HG02623 (cell line): ENCODE results near the gene DSG2.
A peak's percentile ranks its signal among the peaks of the same experiment; 100 is the strongest.
"Not testable (repeated sequence)": the region's sequence is repeated elsewhere in the genome, so short reads cannot be mapped to it uniquely, and the experiment has no call there.

Experiments used
- ATAC-seq: cut with Tn5 transposase; IDR thresholded peaks from one replicate; pipeline ENCODE4 v1.9.1; 2021; ENCODE audit warnings: moderate library complexity; ENCODE audit not compliant: unreplicated experiment

The DSG2 gene

DNA sequence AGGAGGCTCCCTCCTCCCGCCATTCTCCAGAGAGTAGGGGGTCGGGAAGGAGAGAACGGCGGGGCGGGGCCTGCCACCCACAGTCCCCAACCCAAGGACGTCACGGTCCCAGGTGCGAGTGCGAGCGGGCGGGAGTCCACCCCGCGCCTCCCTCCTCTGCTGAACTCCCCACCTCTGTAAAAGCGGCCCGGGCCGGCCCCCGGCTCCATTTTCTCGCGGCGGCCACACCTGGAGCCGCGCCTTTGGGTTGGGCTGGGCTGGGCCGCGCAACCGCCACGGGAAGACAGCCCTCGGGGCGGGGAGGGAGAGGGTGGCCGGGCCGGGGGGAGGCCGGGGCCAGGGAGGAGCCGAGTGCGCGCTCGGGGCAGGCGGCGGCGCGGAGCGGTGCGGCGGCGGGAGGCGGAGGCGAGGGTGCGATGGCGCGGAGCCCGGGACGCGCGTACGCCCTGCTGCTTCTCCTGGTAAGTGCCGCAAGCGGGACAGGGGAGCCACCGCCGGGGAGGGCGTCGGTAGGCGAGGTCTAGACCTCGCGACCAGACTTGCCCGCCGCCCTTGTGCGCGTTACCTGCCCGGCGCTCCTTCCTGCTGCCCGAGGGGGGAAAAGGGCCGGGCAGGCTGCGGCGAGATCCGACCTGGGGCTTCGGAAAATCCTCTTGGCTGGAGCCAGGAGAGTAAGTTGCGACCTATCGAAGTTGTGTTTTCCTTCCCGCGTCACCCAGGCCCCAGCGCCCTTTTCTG lies at the start of gene DSG2:
Gene DSG2, plus strand, starts transcription at position 342 of the 738 bp plus-strand sequence. Its CDS starts 75 bp downstream, at position 417.
- ATAC-seq = peak; percentile 39

DNA sequence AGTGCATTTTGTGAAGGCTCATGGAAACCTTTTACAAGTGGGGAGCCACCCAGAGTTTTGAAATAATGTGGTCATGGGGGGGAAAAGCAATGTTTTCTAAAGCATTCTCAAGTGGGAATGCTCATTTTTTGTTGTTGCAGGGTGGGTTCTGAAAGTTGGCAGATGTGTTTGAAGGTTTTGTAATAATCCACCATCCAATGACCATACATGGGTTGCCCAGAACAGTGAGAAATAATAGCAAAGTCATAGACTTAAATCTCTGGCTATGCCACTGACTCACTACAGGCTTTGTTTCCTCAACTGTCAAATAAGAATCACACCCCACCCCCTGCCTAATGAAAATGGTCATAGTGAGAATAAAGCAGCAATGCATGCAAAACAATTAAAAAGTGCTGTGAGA lies 47.6 kb upstream of the DSG2 start:
- no peak for ATAC-seq

DNA sequence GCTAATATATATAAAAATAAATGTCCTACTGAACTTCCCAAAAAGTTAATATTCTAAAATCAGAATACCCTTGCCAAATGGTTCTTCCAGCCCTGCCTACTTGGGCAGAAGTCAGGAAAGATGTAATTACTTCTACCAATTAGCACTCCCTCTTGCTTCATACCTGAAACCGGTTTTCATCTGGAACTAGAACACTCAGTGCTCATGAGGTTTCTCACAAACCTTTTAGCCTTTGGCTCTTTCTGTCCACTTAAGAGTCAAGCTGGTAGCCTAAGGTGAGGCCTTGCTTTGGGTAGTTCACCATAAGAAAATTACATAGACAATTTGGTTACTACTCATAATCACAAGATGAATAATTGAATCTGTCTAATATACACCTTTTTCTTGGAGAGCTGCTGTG lies 46.4 kb upstream of the DSG2 start:
- no peak for ATAC-seq

DNA sequence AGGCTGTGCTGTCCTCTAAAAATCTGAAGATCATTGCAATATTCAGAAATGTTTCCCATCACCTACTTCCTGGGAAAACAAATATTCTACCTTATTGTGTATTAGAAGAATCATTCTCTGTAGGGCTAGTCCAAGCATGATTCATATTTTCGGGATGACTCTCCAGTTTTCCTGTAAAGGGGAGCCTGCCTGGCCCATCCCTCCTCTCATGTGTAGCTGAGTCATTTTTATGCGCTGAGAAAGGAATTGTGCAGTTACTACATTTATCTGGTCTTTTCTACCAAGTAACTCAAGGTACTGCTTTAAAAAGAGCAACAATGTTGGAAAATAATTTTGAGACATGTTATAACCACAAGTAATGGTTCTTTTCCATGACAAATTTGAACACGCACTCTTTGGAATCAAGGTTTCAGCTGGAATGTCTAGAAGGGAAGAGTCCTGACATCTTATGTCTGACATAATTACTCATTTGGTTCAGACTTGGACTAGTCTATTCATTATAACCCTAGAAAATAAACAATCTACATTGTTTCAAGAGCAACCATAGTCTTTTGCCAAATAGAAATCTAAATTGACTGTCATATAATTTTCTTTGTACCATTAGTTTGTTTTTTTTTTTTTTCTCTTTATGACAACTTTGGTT lies 43.8 kb upstream of the DSG2 start:
- no peak for ATAC-seq

DNA sequence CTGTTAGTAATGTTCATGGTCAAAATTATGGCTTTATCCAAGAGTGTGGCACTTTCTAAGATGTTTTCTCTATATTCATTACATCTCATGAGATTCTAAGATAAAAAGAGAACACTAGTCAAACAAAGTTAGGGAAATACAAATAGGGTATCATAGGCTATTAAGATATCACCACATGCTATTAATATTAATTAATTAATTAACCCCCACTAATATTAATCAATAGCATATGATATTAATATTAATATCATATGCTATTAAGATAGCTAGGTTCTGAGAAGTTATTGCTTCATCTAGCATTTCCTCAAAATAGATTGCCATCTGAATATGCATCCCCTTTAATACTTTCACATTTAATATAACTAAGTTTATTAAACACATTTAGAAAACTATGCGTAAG lies 28.3 kb upstream of the DSG2 start:
- no peak for ATAC-seq

DNA sequence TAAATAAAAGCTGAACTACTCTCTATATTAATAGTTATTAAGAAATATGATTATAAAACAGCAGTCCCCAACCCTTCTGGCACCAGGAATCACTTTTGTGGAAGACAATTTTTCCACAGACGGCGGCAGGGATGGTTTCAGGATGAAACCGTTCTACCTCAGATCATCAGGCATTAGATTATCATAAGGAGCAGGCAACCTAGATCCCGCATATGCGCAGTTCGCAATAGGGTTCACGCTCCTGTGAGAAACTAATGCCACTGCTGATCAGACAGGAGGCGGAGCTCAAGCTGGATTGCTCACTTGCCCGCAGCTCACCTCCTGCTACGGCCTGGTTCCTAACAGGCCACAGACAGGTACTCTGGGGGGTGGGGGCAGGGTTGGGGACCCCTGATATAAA lies 19.3 kb upstream of the DSG2 start:
- no peak for ATAC-seq

DNA sequence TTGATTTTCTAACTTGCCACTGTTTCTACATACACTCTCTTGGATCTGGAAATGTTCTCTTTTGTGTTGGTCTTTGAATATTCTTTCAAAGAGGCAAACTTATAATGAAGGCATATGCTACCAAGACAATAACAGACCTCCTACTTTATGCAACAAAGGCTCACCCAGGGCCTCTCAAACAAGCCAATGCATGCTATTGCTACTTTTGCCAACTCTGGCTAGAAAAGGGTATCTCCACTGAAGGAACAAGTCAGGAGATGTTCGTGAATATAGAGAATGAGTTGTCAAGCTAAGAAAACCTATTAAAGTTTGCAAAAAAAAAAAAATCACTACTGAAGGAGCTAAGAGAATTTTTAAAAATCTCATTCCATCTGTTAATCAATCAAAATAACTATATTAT lies 15.9 kb upstream of the DSG2 start:
- ATAC-seq = no peak

DNA sequence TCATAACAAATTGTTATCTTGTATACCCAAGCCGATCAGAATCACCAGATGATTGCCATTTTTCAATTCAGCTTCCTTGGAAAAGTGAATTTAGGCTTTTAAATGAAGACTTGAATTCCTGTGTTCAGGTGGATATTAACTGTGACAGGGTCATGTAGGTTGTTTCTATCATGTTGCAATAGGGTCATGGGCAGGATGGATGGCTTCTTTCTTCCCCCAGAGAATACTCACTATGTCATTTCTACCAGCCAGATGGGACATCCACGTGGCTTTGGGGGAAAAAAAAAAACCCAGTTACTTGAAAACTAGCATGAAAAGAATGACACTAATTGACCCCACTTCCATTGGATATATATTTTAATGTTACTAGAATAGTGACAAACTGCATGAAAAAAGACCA lies 14.6 kb upstream of the DSG2 start:
- no peak for ATAC-seq

DNA sequence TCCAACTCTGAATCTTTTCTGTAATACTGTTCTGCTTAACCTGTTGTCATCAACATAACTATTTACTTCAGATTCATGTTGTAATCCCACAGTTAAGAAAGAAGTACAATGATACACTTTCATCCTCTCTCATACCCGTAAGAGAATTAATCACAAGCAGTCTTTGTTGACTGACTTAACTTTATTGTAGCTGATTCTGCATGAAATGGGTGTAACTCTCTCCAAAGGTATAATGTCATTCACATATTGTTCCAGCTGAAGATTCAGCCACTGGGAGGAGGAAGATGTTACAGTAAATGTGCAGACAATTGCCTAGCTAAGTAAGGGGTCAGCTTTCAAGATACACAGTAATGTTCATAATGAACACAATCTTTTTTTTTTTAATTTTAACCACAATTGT lies 13.5 kb upstream of the DSG2 start:
- no peak for ATAC-seq

DNA sequence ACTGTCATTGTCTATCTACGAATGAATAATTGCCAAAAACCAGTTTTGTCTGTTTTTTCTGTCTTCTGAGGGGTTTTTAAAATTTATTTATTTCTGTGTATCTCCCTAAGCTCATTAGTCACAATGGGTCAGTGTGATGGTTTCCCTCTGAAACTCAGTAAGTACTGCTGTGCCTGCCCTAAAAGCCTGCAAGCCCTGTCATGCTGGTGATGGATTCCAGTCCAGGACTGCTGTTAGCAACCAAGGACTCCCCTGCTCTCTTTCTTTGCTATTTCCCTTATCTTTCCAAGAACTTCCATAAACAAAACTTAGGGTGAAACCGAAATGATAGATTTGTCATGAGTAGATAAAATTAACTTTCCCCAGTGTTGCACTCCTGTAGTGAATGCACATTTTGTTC lies 11.8 kb upstream of the DSG2 start:
- no peak for ATAC-seq

DNA sequence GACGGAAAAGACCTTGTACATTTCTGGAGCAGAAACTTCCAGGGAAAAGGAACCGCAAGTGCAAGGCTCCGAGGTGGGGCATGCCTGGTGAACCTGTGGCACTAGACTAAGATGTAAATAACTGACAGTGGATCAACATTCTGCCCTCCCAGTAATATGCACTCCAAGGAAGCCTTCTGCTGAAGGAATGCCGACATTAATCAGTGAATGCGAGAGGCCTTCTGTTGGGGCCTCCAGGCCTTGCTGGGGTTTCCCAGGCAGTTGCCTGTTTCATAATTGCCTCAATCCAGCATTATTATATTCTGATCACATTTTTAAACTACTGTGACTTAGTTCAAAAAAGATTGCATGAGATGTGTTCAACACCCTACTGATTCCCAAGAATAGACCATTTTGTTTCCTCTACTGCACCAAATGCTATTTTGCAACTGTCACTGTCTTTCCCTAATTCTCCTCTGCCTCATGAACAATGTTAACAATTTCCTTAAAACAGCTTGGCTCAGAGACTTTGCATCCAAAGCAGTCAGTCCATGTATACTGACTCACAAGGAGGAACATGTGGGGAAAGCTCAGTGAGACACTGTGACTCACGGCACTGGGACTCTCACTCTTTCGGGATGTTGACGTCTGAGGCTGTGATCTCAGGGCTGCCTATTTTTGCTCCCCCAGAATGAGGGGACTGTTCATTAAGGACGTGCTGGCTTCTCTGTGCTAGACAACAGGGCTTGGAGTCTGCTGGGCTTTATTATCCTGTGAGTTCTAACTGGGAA lies 10.5 kb upstream of the DSG2 start:
- ATAC-seq = no peak

DNA sequence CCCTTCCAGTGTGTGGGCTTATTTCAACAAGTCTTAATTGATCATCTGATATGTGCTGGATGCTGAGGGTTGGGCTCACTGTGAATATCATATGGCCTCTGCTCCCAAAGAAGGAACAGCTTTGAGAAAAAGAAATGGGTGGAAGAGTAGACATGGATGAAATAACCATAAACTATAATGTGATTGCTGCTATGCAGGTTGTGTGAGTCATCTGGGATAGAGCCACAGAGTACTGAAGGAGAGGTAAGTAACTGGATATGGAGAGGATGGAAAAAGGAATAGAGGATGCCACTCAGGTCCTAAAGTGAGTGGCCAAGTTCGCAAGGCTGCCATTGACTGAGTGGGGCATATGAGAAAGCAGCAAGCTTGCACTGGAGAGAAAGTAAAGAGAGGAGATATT lies 8.7 kb upstream of the DSG2 start:
- ATAC-seq = no peak

DNA sequence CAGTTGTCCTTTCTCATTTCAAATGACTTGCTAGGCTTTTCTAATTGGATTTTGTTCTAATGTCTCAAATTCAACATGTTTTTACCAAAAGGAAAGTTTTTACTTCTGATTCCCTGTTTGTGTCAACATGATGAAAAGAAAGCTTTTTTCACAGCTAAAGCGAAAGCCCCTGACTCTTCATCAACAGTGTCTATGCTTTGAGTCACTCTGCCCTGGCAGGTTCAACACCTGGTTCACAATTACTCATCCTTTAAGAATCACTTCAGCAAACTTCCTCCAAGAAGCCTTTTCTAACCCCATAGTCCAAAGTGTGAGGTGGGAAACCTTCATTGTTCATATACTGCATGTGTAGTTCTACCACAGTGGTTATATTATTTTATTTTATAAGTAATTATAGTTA lies 7.6 kb upstream of the DSG2 start:
- ATAC-seq = peak; percentile 74

DNA sequence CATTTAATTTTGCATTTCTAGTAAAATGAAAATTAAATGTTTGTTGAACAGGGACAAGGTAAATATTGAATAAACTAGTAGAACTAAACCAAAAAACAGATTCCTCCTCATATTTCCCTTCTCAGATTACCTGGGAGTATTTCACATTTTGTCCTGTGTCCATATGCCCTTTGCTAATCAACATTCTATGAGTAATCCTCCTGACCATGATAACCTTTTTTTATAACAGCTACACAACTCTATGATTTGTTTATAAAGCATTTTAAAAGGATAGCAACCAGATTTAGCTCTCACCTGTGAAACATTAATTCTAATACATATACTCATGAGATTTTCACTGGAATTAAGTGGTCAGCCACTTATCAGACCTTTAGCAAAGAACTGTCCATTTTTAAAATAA lies 7.1 kb upstream of the DSG2 start:
- ATAC-seq = no peak

DNA sequence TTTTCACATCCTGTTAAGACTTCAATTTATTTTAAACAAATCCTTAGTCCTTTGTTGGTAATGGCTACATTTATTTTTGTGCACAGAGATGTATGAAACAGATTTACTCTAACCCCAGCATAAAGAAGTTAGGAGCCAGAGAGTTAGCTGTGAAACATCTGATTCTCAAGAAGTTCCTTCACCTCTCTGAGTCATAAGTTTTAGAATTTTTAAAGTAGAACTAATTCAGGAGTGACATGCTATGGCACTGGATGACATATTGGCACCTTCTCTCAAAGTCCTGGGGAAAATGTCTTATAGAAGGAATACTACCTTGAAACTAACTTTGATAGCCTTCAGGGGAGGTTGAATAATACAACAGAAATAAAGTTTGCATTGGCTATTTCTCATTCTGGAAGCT lies 6.4 kb upstream of the DSG2 start:
- no peak for ATAC-seq

DNA sequence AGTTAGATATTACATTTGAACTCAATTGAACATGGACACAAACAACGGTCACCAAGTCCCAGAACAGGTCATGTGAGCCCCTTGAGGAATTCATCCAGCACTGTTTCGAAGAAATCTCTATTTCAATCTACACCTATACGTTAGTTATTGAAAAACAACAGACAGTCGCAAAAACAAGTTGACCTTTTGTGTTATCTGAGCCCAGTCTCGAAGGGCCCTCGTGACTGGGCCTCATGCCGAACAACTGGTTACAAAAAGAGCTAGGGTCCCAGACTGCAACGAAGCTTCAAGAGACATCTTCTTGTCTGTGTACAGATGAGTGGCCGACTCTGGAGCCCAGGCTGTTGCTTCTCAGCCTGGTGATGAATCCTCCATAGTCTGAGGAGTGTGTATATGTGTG lies 5.3 kb upstream of the DSG2 start:
- ATAC-seq = no peak

DNA sequence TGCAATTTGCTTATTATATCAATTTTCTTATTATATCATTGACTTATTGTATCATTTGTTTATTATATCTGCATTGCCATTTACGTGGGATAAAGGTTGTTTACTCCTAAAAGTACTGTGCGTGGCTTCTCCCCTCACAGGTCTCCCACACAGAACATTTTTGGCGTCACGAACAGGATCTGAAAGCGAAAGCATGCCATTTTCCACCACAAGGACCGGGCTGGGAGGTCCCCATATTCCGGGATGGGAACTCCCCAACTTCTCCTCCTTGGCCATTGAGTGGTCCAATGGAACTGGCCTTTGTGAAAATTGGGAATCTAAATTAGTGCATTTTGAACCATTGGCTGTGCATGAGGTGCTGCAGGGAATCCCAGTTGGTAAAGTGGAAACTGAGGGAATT lies 4.8 kb upstream of the DSG2 start:
- ATAC-seq = no peak

DNA sequence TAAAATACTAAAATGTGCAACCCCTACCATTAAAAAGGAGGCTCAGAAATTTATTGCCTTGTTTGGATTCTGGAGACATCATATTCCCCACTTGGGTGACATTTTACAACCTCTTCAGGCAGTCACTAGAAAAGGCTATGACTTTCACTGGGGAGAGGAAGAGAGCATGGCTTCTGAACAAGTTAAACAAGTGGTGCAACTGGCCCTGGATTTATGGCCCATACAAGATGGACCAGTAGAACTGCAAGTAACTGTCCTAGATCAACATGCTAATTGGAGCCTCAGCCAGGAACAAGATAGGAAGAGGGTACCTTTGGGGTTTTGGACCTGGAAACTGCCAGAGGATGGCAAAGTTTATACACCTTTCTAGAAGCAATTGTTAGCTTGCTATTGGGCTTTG lies 4.0 kb upstream of the DSG2 start:
- no peak for ATAC-seq

DNA sequence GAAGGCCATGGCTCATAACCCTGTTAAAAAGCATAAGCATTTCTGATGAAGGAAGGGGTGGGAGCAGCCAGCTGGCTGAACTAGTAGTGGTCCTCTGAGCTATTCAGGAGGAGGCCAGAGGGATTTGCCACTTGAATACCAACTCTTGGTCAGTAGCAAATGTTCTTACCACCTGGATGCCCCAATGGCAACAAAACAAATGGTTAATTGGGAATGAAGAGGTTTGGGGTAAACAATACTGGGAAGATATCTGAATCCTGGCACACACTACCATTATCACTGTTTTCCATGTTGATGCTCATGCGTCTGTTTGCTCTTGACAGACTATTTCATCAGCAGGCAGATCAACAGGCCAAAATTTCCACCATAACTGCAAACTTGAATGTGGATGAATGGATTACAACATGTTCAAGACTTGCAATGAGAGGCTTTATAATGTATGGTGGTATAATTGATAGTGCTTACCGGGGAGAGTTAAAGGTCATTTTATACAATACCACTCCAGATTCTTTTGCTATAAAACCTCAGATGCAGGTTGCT lies 3.2 kb upstream of the DSG2 start:
- not testable (repeated sequence) for ATAC-seq

DNA sequence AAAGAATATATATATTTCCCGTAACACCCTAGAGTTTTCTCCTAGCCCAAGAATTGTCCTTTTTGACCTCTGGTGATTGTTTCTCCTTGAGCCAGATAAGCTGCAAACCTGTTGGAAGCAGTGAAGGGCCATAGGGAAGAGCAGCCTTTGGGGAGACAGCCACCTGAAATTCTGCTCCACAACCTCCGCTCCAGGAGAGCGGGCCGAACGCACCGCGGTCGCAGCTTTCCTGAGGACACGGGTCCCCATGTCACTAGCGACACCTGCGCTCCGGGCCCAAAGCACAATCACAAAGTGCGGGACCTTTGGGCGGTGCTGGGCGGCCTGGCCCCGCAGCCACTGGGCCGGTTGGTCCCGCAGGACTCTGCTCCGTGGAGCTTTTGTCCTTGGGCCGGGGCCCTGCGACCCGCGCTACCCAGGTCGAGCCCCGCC lies 557 bp upstream of the DSG2 start:
- ATAC-seq = no peak

DNA sequence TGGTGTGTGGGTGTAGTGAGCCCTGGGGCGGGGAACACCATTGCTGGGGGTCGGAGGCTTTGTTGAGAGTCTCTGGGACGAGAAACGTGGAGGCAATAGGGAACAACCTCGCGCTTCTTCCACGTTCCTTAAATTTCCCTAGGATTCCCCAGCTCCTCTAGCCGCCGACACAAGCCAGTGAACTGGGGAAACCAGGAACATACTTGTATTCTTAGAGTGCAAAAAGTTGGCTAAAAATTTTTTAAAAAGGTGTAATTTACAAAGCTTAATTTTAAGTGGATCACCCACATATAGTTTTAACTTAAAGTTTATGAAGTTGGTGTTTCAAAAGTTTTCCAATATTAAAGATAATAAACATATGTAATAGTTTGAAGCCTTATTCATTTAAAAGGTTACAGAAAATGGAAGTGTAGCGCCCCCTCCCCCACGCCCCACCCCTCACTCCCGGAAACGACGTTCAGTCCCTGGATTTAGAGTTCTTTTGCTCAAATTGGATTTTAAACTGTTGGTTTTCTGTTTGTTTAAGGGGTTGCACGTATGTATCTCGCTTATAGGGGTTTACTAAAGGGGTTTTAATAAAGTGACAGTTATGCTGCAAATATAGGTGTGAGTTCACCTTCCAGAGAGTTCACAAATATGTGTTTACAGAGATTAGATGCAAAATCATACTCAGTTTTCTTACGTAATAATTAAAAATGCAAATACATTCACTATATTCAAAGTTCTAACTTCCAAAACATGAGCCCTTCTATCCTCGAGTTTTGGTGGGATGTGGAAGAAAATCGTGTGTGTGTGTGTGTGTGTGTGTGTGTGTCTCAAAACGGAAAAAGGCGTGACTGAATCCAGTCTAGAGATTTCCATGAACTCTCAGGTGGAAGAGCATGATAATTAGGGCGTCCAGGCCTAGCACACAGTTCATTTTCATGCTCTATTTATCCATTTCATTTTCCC lies 872 bp downstream of the DSG2 start:
- ATAC-seq = no peak
